HG03442 (cell line): ENCODE data around the gene CLCN7.

ENCODE experiments used
- ATAC-seq: cut with Tn5 transposase; IDR thresholded peaks from one replicate; pipeline ENCODE4 v1.9.1; 2021; ENCODE audit warnings: mild to moderate bottlenecking, moderate library complexity; ENCODE audit not compliant: unreplicated experiment

CLCN7 gene

GRCh38 chr16:1408171-1408837, 66.5 kb downstream of the CLCN7 start:
- ATAC-seq, result peak; percentile 79

DNA sequence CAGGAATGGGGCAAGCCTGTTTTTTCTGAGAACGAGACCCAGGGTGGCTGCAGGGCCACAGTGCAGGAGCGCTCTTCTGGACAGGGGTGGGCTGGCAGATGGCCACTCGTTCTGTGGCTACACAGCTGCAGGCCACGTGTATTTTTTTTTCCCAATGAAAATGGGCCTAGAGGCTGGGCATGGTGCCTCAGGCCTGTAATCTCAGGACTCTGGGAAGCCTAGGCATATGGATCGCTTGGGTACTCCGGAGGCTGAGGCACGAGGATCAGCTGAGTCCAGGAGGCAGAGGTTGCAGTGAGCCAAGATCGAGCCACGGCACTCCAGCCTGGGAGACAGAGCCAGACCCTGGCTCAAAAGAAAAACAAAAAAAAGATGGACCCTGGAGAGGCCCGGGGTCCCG, 67.1 kb downstream of the CLCN7 start:
- peak; percentile 9 for ATAC-seq

- no peak for ATAC-seq
Measured at GRCh38 chr16:1403733-1404132, 71.1 kb downstream of the CLCN7 start.

- no peak for ATAC-seq
Measured at GRCh38 chr16:1403036-1403435, 71.8 kb downstream of the CLCN7 start.

- ATAC-seq, result no peak
Measured at GRCh38 chr16:1401758-1402154, 73.1 kb downstream of the CLCN7 start.

DNA sequence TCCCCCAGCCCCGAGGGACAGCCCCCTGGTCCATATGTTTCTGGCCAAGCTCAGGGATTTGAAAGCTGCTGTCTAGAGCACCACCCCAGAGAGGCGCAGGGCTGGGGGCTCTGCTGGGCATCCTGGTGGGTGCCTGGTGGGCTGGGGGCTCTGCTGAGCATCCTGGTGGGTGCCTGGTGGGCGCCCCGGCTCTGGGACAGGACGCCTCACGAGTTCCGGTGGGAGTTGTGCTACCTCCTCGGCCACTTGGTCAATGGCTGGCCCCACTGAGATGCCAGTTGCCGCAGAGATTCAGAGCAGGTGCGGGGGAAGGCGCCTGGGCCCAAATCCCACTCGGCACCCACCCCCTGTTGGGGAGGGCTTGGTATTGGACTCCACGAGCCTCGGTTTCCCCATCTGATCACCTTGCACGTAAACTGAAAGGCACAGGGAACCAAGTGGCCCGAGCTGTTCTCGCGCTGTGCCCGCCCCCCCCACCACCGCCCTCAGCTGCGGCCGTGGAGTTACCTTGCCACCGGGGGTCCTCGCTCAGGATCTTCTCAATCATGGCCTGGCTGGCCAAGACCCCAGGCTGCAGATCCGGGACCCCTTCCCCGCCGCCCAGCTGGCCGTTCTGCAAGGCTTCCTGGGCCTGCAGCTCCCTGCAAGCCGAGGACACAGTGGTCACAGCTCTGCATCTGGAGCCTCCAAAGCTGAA, 73.6 kb downstream of the CLCN7 start:
- no peak for ATAC-seq

GRCh38 chr16:1398826-1399581, 75.8 kb downstream of the CLCN7 start:
- ATAC-seq, result no peak

DNA sequence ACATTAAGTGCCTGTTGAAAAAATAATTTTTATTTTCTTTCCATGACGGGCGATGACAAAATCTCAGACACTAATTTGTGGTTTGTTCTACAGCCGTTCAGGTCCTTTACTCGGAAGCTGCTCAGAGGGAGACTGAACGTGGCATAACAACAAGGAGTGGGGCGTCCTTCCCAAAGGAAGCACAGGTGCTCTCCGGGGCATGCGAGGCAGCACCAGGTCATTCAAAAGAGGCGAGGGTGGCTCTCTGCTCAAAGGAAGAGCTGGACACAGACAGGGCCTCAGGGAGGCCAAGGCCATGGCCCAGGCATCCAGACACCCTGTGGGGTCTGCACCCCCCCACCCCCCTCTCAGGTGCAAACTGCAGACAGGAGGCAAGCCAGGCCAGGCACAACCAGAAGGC, 76.5 kb downstream of the CLCN7 start:
- ATAC-seq, result no peak

- no peak for ATAC-seq
Measured at GRCh38 chr16:1397779-1398178, 77.0 kb downstream of the CLCN7 start.

DNA sequence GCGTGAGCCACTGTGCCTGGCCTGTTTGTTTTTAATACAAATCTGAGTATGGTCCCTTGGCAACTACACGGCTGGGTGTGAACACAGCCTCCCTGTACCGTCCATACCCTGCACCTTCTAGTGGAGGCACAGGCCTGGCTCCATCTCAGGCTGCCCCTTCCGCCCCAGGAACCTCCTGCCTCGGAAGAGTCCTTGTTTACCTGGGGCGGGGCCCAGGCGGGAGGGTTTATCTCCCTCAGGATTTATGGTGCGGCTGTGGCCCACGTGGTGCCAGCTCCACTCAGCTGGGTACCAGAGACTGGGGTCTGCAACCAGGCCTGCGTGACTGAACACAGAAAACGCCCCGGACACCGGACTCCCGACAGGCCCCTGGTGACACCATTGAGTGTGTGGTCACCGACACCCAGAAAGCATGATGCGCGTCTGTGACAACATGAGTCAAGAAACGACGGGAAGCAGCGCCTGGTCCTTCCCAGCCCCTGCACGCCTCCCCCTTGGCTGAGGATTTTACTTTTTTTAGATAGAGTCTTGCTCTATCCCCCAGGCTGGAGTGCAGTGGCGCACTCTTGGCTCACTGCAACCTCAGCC, 79.3 kb downstream of the CLCN7 start:
- ATAC-seq, result no peak
